SK-N-SH treated with all-trans-retinoic acid at 6 μM for 48 hours (cell line): ENCODE results near the gene THEMIS.

Source experiments
- ATAC-seq: fragments of 200-7000 bp; cut with Tn5 transposase; 3 replicates; pipeline ENCODE4 v1.9.1; 2020; ENCODE audit warnings: mild to moderate bottlenecking, moderate library complexity
- BACH2 ChIP-seq: fragments of 250-450 bp; sonication (Bioruptor Pico); IDR thresholded peaks from 2 replicates; pipeline ENCODE4 v1.9.0; 2021; ENCODE audit warnings: mild to moderate bottlenecking, borderline replicate concordance
- CSDC2 ChIP-seq: fragments of 250-450 bp; sonication (Bioruptor Pico); IDR thresholded peaks from 2 replicates; pipeline ENCODE4 v1.5.0; 2020; ENCODE audit warnings: mild to moderate bottlenecking, moderate library complexity
- ESRRG ChIP-seq: fragments of 250-450 bp; sonication (Bioruptor Pico); IDR thresholded peaks from 2 replicates; pipeline ENCODE4 v1.6.1; 2021; ENCODE audit warnings: mild to moderate bottlenecking
- GLIS3 ChIP-seq: fragments of 250-450 bp; sonication (Bioruptor Pico); IDR thresholded peaks from 2 replicates; pipeline ENCODE4 v1.5.0; 2020; ENCODE audit warnings: mild to moderate bottlenecking, moderate library complexity
- ISL1 ChIP-seq: fragments of 250-450 bp; sonication (Bioruptor Pico); IDR thresholded peaks from 2 replicates; pipeline ENCODE4 v2.1.2; 2022; ENCODE audit warnings: mild to moderate bottlenecking, moderate library complexity
- OSR1 ChIP-seq: fragments of 250-450 bp; sonication (Bioruptor Pico); IDR thresholded peaks from 2 replicates; pipeline ENCODE4 v1.8.0; 2022; ENCODE audit warnings: moderate library complexity, mild to moderate bottlenecking, inconsistent platforms
- PPARA ChIP-seq: fragments of 250-450 bp; sonication (Bioruptor Pico); IDR thresholded peaks from 2 replicates; pipeline ENCODE4 v1.5.0; 2020; ENCODE audit warnings: mild to moderate bottlenecking, borderline replicate concordance
- TCF4 ChIP-seq: fragments of 250-450 bp; sonication (Bioruptor Pico); IDR thresholded peaks from 2 replicates; pipeline ENCODE4 v1.8.0; 2021; ENCODE audit warnings: mild to moderate bottlenecking, moderate library complexity, borderline replicate concordance
- TOX ChIP-seq: fragments of 250-450 bp; sonication (Bioruptor Pico); IDR thresholded peaks from 2 replicates; pipeline ENCODE4 v1.8.0; 2021; ENCODE audit warnings: mild to moderate bottlenecking, moderate library complexity, borderline replicate concordance
- ZC3H10 ChIP-seq: fragments of 250-450 bp; sonication (Bioruptor Pico); IDR thresholded peaks from 2 replicates; pipeline ENCODE4 v1.5.1; 2021; ENCODE audit warnings: mild to moderate bottlenecking, moderate library complexity
- ZFP3 ChIP-seq: fragments of 250-450 bp; sonication (Bioruptor Pico); IDR thresholded peaks from 2 replicates; pipeline ENCODE4 v1.5.0; 2020; ENCODE audit warnings: mild to moderate bottlenecking, moderate library complexity
- ZFP30 ChIP-seq: fragments of 450-650 bp; formaldehyde crosslinking; IDR thresholded peaks from 2 replicates; pipeline ENCODE4 v1.5.0; 2022; ENCODE audit warnings: mild to moderate bottlenecking, moderate library complexity
- ZNF565 ChIP-seq: fragments of 450-650 bp; formaldehyde crosslinking; conservative IDR thresholded peaks from 2 replicates; pipeline ENCODE4 v1.5.0; 2020; ENCODE audit warnings: low read depth, mild to moderate bottlenecking, moderate library complexity
- ZNF70 ChIP-seq: fragments of 450-650 bp; formaldehyde crosslinking; IDR thresholded peaks from 2 replicates; pipeline ENCODE4 v1.5.0; 2020; ENCODE audit warnings: mild to moderate bottlenecking, moderate library complexity
- ZNF8 ChIP-seq: fragments of 450-650 bp; formaldehyde crosslinking; IDR thresholded peaks from 2 replicates; pipeline ENCODE4 v1.5.0; 2020; ENCODE audit warnings: mild to moderate bottlenecking, moderate library complexity
- TF ChIP-seq, protein P1 (sequence below): fragments of 250-450 bp; sonication (Bioruptor Pico); IDR thresholded peaks from 2 replicates; pipeline ENCODE4 v1.5.1; 2021; ENCODE audit warnings: mild to moderate bottlenecking, moderate library complexity
- TF ChIP-seq, protein P2 (sequence below): fragments of 250-450 bp; sonication (Bioruptor Pico); IDR thresholded peaks from 2 replicates; pipeline ENCODE4 v1.5.1; 2020; ENCODE audit warnings: low read depth, mild to moderate bottlenecking, moderate library complexity
- TF ChIP-seq, protein P3 (sequence below): fragments of 250-450 bp; sonication (Bioruptor Pico); IDR thresholded peaks from 2 replicates; pipeline ENCODE4 v1.8.0; 2020; ENCODE audit warnings: mild to moderate bottlenecking, moderate library complexity, borderline replicate concordance
- TF ChIP-seq, protein P4 (sequence below): fragments of 250-450 bp; sonication (Bioruptor Pico); IDR thresholded peaks from 2 replicates; pipeline ENCODE4 v1.8.0; 2021; ENCODE audit warnings: low read depth, mild to moderate bottlenecking, moderate library complexity, borderline replicate concordance
- TF ChIP-seq, protein P5 (sequence below): fragments of 250-450 bp; sonication (Bioruptor Pico); IDR thresholded peaks from 2 replicates; pipeline ENCODE4 v1.5.0; 2020; ENCODE audit warnings: mild to moderate bottlenecking, moderate library complexity

Gene THEMIS

DNA sequence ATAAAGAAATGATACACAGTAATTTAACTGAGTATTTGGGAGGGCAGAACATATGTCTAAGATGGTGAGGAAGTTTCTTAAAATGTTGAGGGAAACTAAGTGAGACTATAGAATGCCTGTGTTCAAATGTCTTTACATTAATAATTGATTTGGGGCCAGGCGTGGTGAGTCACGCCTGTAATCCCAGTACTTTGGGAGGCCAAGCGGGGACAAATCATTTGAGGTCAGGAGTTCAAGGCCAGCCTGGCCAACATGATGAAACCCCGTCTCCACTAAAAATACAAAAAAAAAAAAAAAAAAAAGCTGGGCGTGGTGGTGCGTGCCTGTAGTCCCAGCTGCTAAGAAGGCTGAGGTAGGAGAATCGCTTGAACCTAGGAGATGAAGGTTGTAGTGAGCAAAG is 66.7 kb downstream of the THEMIS start:
- ATAC-seq = no peak
- no peak for TF ChIP-seq BACH2 (CRISPR knock-in tag)
- TF ChIP-seq, protein P1, sequence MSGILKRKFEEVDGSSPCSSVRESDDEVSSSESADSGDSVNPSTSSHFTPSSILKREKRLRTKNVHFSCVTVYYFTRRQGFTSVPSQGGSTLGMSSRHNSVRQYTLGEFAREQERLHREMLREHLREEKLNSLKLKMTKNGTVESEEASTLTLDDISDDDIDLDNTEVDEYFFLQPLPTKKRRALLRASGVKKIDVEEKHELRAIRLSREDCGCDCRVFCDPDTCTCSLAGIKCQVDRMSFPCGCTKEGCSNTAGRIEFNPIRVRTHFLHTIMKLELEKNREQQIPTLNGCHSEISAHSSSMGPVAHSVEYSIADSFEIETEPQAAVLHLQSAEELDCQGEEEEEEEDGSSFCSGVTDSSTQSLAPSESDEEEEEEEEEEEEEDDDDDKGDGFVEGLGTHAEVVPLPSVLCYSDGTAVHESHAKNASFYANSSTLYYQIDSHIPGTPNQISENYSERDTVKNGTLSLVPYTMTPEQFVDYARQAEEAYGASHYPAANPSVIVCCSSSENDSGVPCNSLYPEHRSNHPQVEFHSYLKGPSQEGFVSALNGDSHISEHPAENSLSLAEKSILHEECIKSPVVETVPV (CRISPR knock-in tag) = no peak
- TF ChIP-seq PPARA (CRISPR knock-in tag) = no peak
- no peak for TF ChIP-seq ZFP30 (CRISPR knock-in tag)
- TF ChIP-seq ZNF8 = no peak
- TF ChIP-seq ESRRG (CRISPR knock-in tag) = no peak
- no peak for TF ChIP-seq ZNF565
- TF ChIP-seq ZC3H10 (CRISPR knock-in tag) = no peak
- no peak for TF ChIP-seq TOX
- TF ChIP-seq ZNF70 (CRISPR knock-in tag) = no peak
- TF ChIP-seq, protein P2, sequence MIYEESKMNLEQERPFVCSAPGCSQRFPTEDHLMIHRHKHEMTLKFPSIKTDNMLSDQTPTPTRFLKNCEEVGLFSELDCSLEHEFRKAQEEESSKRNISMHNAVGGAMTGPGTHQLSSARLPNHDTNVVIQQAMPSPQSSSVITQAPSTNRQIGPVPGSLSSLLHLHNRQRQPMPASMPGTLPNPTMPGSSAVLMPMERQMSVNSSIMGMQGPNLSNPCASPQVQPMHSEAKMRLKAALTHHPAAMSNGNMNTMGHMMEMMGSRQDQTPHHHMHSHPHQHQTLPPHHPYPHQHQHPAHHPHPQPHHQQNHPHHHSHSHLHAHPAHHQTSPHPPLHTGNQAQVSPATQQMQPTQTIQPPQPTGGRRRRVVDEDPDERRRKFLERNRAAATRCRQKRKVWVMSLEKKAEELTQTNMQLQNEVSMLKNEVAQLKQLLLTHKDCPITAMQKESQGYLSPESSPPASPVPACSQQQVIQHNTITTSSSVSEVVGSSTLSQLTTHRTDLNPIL (CRISPR knock-in tag) = no peak
- no peak for TF ChIP-seq GLIS3 (CRISPR knock-in tag)
- TF ChIP-seq, protein P3, sequence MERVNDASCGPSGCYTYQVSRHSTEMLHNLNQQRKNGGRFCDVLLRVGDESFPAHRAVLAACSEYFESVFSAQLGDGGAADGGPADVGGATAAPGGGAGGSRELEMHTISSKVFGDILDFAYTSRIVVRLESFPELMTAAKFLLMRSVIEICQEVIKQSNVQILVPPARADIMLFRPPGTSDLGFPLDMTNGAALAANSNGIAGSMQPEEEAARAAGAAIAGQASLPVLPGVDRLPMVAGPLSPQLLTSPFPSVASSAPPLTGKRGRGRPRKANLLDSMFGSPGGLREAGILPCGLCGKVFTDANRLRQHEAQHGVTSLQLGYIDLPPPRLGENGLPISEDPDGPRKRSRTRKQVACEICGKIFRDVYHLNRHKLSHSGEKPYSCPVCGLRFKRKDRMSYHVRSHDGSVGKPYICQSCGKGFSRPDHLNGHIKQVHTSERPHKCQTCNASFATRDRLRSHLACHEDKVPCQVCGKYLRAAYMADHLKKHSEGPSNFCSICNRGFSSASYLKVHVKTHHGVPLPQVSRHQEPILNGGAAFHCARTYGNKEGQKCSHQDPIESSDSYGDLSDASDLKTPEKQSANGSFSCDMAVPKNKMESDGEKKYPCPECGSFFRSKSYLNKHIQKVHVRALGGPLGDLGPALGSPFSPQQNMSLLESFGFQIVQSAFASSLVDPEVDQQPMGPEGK (CRISPR knock-in tag) = no peak
- TF ChIP-seq, all 23 proteins: peak for 0

DNA sequence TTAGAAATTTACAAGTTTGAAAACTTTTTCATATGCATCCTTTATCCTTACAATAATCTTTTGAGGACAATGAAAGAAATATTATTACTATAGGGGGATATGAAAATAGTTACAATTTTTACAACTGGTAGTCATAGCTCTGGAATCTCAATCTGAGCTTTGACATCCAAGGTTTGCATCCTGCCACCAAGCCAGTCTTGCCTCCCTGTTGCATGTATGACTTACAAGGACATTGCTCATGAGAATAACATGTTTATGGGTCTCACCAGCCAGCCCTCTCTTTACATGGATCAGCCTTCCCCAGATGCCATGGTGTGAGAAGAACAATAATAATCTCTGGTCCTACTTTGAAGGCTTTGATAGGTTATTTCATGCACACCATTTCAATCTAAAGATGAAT is 67.5 kb downstream of the THEMIS start:
- ATAC-seq = no peak

DNA sequence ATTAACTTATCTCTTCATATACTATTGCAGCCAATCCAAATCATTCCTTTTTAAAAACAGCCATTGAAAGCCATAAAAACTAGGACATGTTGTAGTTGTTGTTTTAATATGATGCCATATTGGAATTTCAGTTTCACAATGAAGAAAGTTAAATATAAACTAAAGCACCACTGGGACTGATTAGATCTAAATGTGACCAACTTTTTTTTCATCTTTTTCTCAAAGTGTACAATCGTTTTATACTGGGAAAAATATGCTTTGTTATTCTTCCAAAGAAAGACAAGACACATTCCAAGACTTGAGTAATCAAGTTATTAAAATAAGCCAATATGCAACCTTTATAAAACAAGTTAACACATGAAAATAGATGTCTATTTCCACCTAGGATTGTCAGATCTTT is 68.5 kb downstream of the THEMIS start:
- TF ChIP-seq, protein P4, sequence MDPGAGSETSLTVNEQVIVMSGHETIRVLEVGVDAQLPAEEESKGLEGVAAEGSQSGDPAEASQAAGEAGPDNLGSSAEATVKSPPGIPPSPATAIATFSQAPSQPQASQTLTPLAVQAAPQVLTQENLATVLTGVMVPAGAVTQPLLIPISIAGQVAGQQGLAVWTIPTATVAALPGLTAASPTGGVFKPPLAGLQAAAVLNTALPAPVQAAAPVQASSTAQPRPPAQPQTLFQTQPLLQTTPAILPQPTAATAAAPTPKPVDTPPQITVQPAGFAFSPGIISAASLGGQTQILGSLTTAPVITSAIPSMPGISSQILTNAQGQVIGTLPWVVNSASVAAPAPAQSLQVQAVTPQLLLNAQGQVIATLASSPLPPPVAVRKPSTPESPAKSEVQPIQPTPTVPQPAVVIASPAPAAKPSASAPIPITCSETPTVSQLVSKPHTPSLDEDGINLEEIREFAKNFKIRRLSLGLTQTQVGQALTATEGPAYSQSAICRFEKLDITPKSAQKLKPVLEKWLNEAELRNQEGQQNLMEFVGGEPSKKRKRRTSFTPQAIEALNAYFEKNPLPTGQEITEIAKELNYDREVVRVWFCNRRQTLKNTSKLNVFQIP (CRISPR knock-in tag) = no peak
- TF ChIP-seq ZFP3 (CRISPR knock-in tag) (no peak), ISL1 (no peak), CSDC2 (CRISPR knock-in tag) (no peak), TCF4 (CRISPR knock-in tag) (no peak), ESRRG (CRISPR knock-in tag) (no peak), ZFP30 (CRISPR knock-in tag) (no peak)
- TF ChIP-seq, protein P5, sequence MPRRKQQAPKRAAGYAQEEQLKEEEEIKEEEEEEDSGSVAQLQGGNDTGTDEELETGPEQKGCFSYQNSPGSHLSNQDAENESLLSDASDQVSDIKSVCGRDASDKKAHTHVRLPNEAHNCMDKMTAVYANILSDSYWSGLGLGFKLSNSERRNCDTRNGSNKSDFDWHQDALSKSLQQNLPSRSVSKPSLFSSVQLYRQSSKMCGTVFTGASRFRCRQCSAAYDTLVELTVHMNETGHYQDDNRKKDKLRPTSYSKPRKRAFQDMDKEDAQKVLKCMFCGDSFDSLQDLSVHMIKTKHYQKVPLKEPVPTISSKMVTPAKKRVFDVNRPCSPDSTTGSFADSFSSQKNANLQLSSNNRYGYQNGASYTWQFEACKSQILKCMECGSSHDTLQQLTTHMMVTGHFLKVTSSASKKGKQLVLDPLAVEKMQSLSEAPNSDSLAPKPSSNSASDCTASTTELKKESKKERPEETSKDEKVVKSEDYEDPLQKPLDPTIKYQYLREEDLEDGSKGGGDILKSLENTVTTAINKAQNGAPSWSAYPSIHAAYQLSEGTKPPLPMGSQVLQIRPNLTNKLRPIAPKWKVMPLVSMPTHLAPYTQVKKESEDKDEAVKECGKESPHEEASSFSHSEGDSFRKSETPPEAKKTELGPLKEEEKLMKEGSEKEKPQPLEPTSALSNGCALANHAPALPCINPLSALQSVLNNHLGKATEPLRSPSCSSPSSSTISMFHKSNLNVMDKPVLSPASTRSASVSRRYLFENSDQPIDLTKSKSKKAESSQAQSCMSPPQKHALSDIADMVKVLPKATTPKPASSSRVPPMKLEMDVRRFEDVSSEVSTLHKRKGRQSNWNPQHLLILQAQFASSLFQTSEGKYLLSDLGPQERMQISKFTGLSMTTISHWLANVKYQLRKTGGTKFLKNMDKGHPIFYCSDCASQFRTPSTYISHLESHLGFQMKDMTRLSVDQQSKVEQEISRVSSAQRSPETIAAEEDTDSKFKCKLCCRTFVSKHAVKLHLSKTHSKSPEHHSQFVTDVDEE (CRISPR knock-in tag) = no peak
- TF ChIP-seq, protein P3 (CRISPR knock-in tag) = no peak
- TF ChIP-seq, protein P1 (CRISPR knock-in tag) = no peak
- ATAC-seq = no peak

More for the DNA sequence above, 67.5 kb downstream of the THEMIS start:
- TF ChIP-seq TCF4 (CRISPR knock-in tag) = no peak
- no peak for TF ChIP-seq OSR1 (CRISPR knock-in tag)
- no peak for TF ChIP-seq GLIS3 (CRISPR knock-in tag)
- TF ChIP-seq, protein P3 (CRISPR knock-in tag) = no peak
- TF ChIP-seq, all 23 proteins: peak for 0
